ENCODE data around the gene PELO.

PELO gene

DNA sequence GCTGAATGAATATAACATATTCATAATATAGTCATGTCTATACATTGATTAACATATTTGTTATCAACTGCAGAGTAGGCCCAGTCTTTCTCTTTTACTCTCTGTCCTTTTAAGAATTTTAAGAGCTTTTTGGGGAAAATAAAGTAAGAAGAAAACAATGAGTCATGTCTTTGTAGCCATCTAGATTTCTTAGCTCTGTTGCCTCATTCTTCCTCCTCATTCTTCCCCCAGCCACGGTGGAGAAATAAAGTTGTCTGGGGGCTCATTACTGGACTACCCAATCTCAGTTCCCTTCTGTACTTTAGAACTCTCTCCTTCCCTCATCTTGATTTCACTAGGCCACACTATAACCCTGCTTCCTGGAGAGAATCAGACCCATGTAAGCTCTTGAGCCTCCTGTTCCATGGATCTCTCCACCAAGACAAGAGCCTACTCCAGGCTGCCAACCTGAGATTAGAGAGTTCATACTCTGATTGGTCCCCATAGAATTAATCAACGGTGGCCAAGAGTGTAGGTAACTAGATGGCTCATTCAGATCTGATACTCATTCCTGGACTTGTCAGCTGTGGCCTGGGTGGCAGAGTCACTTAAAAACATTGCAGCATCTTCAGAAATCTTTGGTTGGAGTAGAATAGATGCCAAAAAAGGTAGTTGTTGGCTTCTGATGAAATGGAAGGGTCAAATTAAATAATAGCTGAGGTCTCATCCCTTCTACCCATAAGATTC, 44.2 kb downstream of the PELO start:
- Histone ChIP-seq H2AFZ (ENCODE audit: low read depth) (no peak overlapping the region), H3K27ac (no peak overlapping the region), H3K4me3 (IDR thresholded peaks at IDR 0.05; ENCODE audit: insufficient read depth, low read depth, low read length) (no peak overlapping the region), H3K27me3 (ENCODE audit: insufficient read depth, low read depth) (no peaks in the 10 kb centered on the region), H3K4me1 (ENCODE audit: low read depth, poor library complexity, severe bottlenecking) (no peaks in the 10 kb centered on the region), H4K20me1 (ENCODE audit: insufficient read depth) (no peaks in the 10 kb centered on the region), H3K79me2 (ENCODE audit: insufficient read depth, low read depth) (no peaks in the 10 kb centered on the region), H3K9ac (no peak overlapping the region), H3K4me2 (no peak overlapping the region), H3K36me3 (ENCODE audit: insufficient read depth) (no peaks in the 10 kb centered on the region)
- TF ChIP-seq, protein P1, sequence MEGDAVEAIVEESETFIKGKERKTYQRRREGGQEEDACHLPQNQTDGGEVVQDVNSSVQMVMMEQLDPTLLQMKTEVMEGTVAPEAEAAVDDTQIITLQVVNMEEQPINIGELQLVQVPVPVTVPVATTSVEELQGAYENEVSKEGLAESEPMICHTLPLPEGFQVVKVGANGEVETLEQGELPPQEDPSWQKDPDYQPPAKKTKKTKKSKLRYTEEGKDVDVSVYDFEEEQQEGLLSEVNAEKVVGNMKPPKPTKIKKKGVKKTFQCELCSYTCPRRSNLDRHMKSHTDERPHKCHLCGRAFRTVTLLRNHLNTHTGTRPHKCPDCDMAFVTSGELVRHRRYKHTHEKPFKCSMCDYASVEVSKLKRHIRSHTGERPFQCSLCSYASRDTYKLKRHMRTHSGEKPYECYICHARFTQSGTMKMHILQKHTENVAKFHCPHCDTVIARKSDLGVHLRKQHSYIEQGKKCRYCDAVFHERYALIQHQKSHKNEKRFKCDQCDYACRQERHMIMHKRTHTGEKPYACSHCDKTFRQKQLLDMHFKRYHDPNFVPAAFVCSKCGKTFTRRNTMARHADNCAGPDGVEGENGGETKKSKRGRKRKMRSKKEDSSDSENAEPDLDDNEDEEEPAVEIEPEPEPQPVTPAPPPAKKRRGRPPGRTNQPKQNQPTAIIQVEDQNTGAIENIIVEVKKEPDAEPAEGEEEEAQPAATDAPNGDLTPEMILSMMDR (conservative IDR thresholded peaks at IDR 0.05; ENCODE audit: low read depth, low read length) = no peak

DNA sequence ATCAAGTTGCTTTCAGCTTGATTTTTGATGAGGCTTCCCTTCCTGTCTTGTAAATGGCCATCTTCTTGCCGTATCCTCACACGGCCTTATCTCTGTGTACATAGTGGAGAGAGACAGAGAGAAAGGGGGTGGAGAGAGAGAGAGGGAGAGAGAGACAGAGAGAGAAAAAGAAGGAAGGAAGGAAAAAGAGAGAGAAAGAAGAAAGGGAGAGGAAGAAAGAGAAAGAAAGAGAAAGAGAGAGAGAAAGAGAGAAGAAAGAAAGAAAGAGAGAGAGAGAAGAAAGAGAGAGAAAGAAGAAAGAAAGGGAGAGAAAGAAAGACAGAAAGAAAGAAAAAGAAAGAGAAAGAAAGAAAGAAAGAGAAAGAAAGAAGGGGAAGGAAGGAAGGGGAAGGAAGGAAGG, 46.6 kb downstream of the PELO start:
- Histone ChIP-seq H3K4me2 (no peak overlapping the region), H3K9ac (no peak overlapping the region), H4K20me1 (ENCODE audit: insufficient read depth) (no peaks in the 10 kb centered on the region), H3K36me3 (ENCODE audit: insufficient read depth) (no peaks in the 10 kb centered on the region), H3K79me2 (ENCODE audit: insufficient read depth, low read depth) (no peaks in the 10 kb centered on the region), H3K27me3 (ENCODE audit: insufficient read depth, low read depth) (no peaks in the 10 kb centered on the region), H3K27ac (no peak overlapping the region), H3K4me3 (IDR thresholded peaks at IDR 0.05; ENCODE audit: insufficient read depth, low read depth, low read length) (no peak overlapping the region), H2AFZ (ENCODE audit: low read depth) (no peak overlapping the region), H3K4me1 (ENCODE audit: low read depth, poor library complexity, severe bottlenecking) (no peaks in the 10 kb centered on the region)
- TF ChIP-seq, protein P1 (conservative IDR thresholded peaks at IDR 0.05; ENCODE audit: low read depth, low read length) = no peak

DNA sequence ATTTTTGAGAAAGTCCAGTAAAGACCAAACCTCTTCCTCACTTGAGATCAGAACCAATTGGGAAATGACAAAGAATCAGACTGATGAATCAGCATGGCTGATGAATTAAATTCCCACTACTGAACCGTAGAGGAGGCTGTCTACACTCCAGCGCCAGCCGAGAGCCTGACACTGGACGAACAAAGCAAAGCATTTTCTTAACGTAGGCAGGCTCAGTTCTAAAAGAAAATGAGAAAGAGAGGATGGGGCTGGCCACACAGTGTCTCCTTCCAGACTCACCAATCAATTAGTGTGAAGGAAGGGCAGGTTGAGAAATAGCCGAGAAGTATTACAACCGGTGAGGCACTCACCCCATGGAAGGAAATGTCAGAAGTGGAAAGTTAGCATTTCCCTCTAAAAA, 49.4 kb downstream of the PELO start:
- Histone ChIP-seq H3K4me3 (IDR thresholded peaks at IDR 0.05; ENCODE audit: insufficient read depth, low read depth, low read length) (no peak overlapping the region), H3K9ac (no peak overlapping the region), H2AFZ (ENCODE audit: low read depth) (no peak overlapping the region), H4K20me1 (ENCODE audit: insufficient read depth) (no peaks in the 10 kb centered on the region), H3K27me3 (ENCODE audit: insufficient read depth, low read depth) (no peaks in the 10 kb centered on the region), H3K4me1 (ENCODE audit: low read depth, poor library complexity, severe bottlenecking) (no peaks in the 10 kb centered on the region), H3K4me2 (no peak overlapping the region), H3K79me2 (ENCODE audit: insufficient read depth, low read depth) (no peaks in the 10 kb centered on the region), H3K36me3 (ENCODE audit: insufficient read depth) (no peaks in the 10 kb centered on the region), H3K27ac (no peak overlapping the region)
- TF ChIP-seq, protein P1 (conservative IDR thresholded peaks at IDR 0.05; ENCODE audit: low read depth, low read length) = no peak

All from KMS-11 (cell line).